ENCODE results near the gene MGLL.

The MGLL gene

GRCh38 chr3:127669541-127670228 lies 152.6 kb downstream of the MGLL start:
- no peaks in the 10 kb centered on the region for H3K79me2 ChIP-seq (ENCODE audit: insufficient read depth, low read length)
- no peak overlapping the region for H3K27ac ChIP-seq (ENCODE audit: low read depth, low read length)
- no peaks in the 10 kb centered on the region for H3K9me3 ChIP-seq (ENCODE audit: insufficient read depth, low read length)
- no peak overlapping the region for H2AFZ ChIP-seq (ENCODE audit: low read depth, low read length, severe bottlenecking)
- no peaks in the 10 kb centered on the region for H4K20me1 ChIP-seq (ENCODE audit: low read depth, low read length)
- H3K4me2 ChIP-seq (ENCODE audit: low read depth, low read length, poor library complexity, severe bottlenecking): no peak overlapping the region
- no peaks in the 10 kb centered on the region for H3F3A ChIP-seq (ENCODE audit: insufficient read depth)
- no peak overlapping the region for H3K9ac ChIP-seq (ENCODE audit: low read length)
- no peaks in the 10 kb centered on the region for H3K9me2 ChIP-seq (replicated peaks; ENCODE audit: insufficient read depth, low read length)
- H3K4me3 ChIP-seq (ENCODE audit: insufficient read depth, low read length, poor library complexity, severe bottlenecking): no peak overlapping the region
- no peaks in the 10 kb centered on the region for H3K36me3 ChIP-seq (ENCODE audit: low read length)
- no peak for TF ChIP-seq CTCF (IDR thresholded peaks at IDR 0.05; ENCODE audit: insufficient read depth, low read length, poor library complexity, severe bottlenecking)
- no peak for TF ChIP-seq EZH2phosphoT487 (conservative IDR thresholded peaks at IDR 0.05; ENCODE audit: low read length)
- no peaks in the 10 kb centered on the region for H3K27me3 ChIP-seq (ENCODE audit: low read length)

GRCh38 chr3:127668906-127669305 lies 153.4 kb downstream of the MGLL start:
- Histone ChIP-seq H3K27ac (ENCODE audit: low read depth, low read length) (no peak overlapping the region), H3K9me2 (replicated peaks; ENCODE audit: insufficient read depth, low read length) (no peaks in the 10 kb centered on the region), H3K79me2 (ENCODE audit: insufficient read depth, low read length) (no peaks in the 10 kb centered on the region), H3K9ac (ENCODE audit: low read length) (no peak overlapping the region), H4K20me1 (ENCODE audit: low read depth, low read length) (no peaks in the 10 kb centered on the region), H3K4me2 (ENCODE audit: low read depth, low read length, poor library complexity, severe bottlenecking) (no peak overlapping the region), H3K27me3 (ENCODE audit: low read length) (no peaks in the 10 kb centered on the region), H3F3A (ENCODE audit: insufficient read depth) (no peaks in the 10 kb centered on the region), H3K36me3 (ENCODE audit: low read length) (no peaks in the 10 kb centered on the region), H3K9me3 (ENCODE audit: insufficient read depth, low read length) (no peaks in the 10 kb centered on the region), H3K4me3 (ENCODE audit: insufficient read depth, low read length, poor library complexity, severe bottlenecking) (no peak overlapping the region), H2AFZ (ENCODE audit: low read depth, low read length, severe bottlenecking) (no peak overlapping the region)
- TF ChIP-seq EZH2phosphoT487 (conservative IDR thresholded peaks at IDR 0.05; ENCODE audit: low read length) (no peak), CTCF (IDR thresholded peaks at IDR 0.05; ENCODE audit: insufficient read depth, low read length, poor library complexity, severe bottlenecking) (no peak)

- H3K4me2 ChIP-seq (ENCODE audit: low read depth, low read length, poor library complexity, severe bottlenecking): no peak overlapping the region
- H3K9me2 ChIP-seq (replicated peaks; ENCODE audit: insufficient read depth, low read length): no peaks in the 10 kb centered on the region
- H3K79me2 ChIP-seq (ENCODE audit: insufficient read depth, low read length): no peaks in the 10 kb centered on the region
- H3K27me3 ChIP-seq (ENCODE audit: low read length): no peaks in the 10 kb centered on the region
- no peak overlapping the region for H3K4me3 ChIP-seq (ENCODE audit: insufficient read depth, low read length, poor library complexity, severe bottlenecking)
- no peaks in the 10 kb centered on the region for H3K36me3 ChIP-seq (ENCODE audit: low read length)
- no peaks in the 10 kb centered on the region for H4K20me1 ChIP-seq (ENCODE audit: low read depth, low read length)
- H3K9ac ChIP-seq (ENCODE audit: low read length): no peak overlapping the region
- no peak overlapping the region for H2AFZ ChIP-seq (ENCODE audit: low read depth, low read length, severe bottlenecking)
- TF ChIP-seq CTCF (IDR thresholded peaks at IDR 0.05; ENCODE audit: insufficient read depth, low read length, poor library complexity, severe bottlenecking) (no peak), EZH2phosphoT487 (conservative IDR thresholded peaks at IDR 0.05; ENCODE audit: low read length) (no peak)
- no peaks in the 10 kb centered on the region for H3F3A ChIP-seq (ENCODE audit: insufficient read depth)
- H3K27ac ChIP-seq (ENCODE audit: low read depth, low read length): no peak overlapping the region
- H3K9me3 ChIP-seq (ENCODE audit: insufficient read depth, low read length): no peaks in the 10 kb centered on the region
Observed at GRCh38 chr3:127667119-127667681, 155.1 kb downstream of the MGLL start.
